NCI-H1436 treated with DMSO at 0.1 percent for 48 hours (cell line): ENCODE measurements around the gene PCDHB15.

Experiments used
- DNase-seq: peaks from one replicate; lab custom pipeline; 2025; lab: John Stamatoyannopoulos, UW

PCDHB15 gene

GRCh38 chr5:141250576-141250975, 5.4 kb downstream of the PCDHB15 start:
- no peak for DNase-seq

GRCh38 chr5:141258464-141258863, 13.3 kb downstream of the PCDHB15 start:
- no peak for DNase-seq

- no peak for DNase-seq
Measured at GRCh38 chr5:141258948-141259347, 13.8 kb downstream of the PCDHB15 start.

GRCh38 chr5:141260458-141261237, 15.5 kb downstream of the PCDHB15 start:
- DNase-seq: no peak

GRCh38 chr5:141261238-141261546, 16.0 kb downstream of the PCDHB15 start:
- DNase-seq: no peak

DNA sequence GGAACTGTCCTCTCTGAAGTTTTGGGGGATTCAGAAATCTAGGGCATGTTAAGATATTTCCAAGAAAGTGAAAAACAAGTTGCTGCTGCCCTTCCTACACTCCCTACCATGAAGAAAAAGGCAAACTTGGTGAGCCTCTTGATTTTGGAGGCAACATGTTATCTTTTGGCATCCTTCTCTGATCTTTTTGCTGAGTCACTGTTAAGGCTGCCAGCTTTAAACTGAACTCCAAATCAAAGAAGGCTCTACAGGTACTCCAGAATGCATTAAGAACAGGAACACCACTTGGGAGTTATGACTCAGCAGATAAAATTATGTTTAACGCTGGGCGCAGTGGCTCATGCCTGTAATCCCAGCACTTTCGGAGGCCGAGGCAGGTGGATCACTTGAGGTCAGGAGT, 24.0 kb downstream of the PCDHB15 start:
- no peak for DNase-seq

GRCh38 chr5:141272906-141273305, 27.7 kb downstream of the PCDHB15 start:
- DNase-seq: no peak

DNA sequence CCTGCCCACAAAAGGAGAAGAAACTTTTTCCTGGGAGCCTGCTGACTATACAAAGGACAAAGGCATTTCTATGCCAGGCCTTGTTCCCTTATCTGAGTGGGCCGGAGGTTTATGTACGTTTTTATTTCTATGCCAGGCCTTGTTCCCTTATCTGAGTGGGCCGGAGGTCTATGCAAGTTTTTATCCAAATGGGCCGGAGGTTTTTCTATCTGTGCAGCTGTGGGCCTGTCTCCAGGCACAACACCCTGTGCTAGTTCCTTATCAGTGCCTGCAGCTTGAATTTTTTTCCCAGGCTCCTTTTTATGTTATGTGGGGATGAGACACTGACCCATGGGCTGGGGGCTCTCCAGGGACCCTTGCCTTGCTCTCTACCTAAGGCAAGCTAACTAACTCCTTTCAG, 53.2 kb downstream of the PCDHB15 start:
- DNase-seq: no peak
